H1 (cell line): ENCODE measurements around the gene NQO2. TPM values are rescaled to one million over a fixed set of nuclear protein-coding genes. Genes with fewer than 3 reads are reported as not detected.

Source experiments
- CTCF ChIA-PET: fragments of 300-600 bp; sonication (Branson Sonifier 250); formaldehyde crosslinking; loops from one replicate; lab custom pipeline; 2021; ENCODE audit not compliant: partially characterized antibody; lab: Charles Lee
- POLR2A ChIA-PET: fragments of 300-600 bp; sonication (Branson Sonifier 250); formaldehyde crosslinking; loops from one replicate; lab custom pipeline; 2021; ENCODE audit warnings: inconsistent platforms; ENCODE audit not compliant: partially characterized antibody; lab: Charles Lee
- DNase-seq, 2 experiments: peaks; one replicate each; pipeline versions ENCODE4 v3.0.0 to v3.0.0-alpha.2; 2010 to 2022; ENCODE audit warnings: low spot score in 2 of 2, low read depth in 1 of 2, mixed read lengths in 1 of 2
- FAIRE-seq: peaks from 2 replicates; lab custom pipeline; 2011; peaks lifted over from hg19 to GRCh38; lab: Jason Lieb, UNC
- H2AFZ ChIP-seq: 2 replicates; pipeline ENCODE4 v1.8.1; 2012; ENCODE audit warnings: low read length, inconsistent platforms
- H2AK5ac ChIP-seq: 2 replicates; pipeline ENCODE4 v1.6.1; 2013; ENCODE audit warnings: low read depth, low read length
- H2BK120ac ChIP-seq: replicated peaks from 2 replicates; pipeline ENCODE3; 2013; ENCODE audit warnings: low read depth, low read length, inconsistent platforms
- H2BK12ac ChIP-seq: 2 replicates; pipeline ENCODE4 v1.6.1; 2013; ENCODE audit warnings: low read depth, low read length
- H2BK15ac ChIP-seq: 2 replicates; pipeline ENCODE4 v1.6.1; 2013; ENCODE audit warnings: low read length
- H2BK20ac ChIP-seq: 2 replicates; pipeline ENCODE4 v1.6.1; 2013; ENCODE audit warnings: low read length
- H2BK5ac ChIP-seq: 2 replicates; pipeline ENCODE4 v1.6.1; 2013; ENCODE audit warnings: low read depth, low read length
- H3K14ac ChIP-seq: 2 replicates; pipeline ENCODE4 v1.6.1; 2013; ENCODE audit warnings: inconsistent platforms; ENCODE audit not compliant: insufficient read length
- H3K18ac ChIP-seq: 2 replicates; pipeline ENCODE4 v1.6.1; 2013; ENCODE audit warnings: low read length; ENCODE audit errors: extremely low read depth
- H3K23ac ChIP-seq: 2 replicates; pipeline ENCODE4 v1.6.1; 2013; ENCODE audit warnings: inconsistent platforms; ENCODE audit not compliant: insufficient read length
- H3K23me2 ChIP-seq: 2 replicates; pipeline ENCODE4 v1.6.1; 2013; ENCODE audit warnings: low read depth, low read length
- H3K27ac ChIP-seq: 2 replicates; pipeline ENCODE4 v1.6.1; 2011; ENCODE audit warnings: low read depth, low read length, inconsistent platforms
- H3K27me3 ChIP-seq, 4 experiments: replicated peaks in 1 of 4; 1 replicate in 1 of 4; 2 replicates in 3 of 4; pipeline versions ENCODE4 v1.6.1 to v1.8.1; 2011 to 2013; ENCODE audit warnings: low read length in 3 of 4, mild to moderate bottlenecking in 3 of 4, inconsistent platforms in 2 of 4, mixed read lengths in 2 of 4, moderate library complexity in 1 of 4; ENCODE audit not compliant: control insufficient read depth in 3 of 4, insufficient read depth in 3 of 4; ENCODE audit errors: extremely low read depth in 1 of 4
- H3K36me3 ChIP-seq, 4 experiments: 2 replicates each; pipeline versions ENCODE4 v1.6.1 to v1.8.1; 2011 to 2013; ENCODE audit warnings: mild to moderate bottlenecking in 4 of 4, low read length in 3 of 4, moderate library complexity in 2 of 4, control low read depth in 1 of 4, inconsistent platforms in 1 of 4; ENCODE audit not compliant: insufficient read depth in 4 of 4, control insufficient read depth in 2 of 4
- H3K4ac ChIP-seq: replicated peaks from 2 replicates; pipeline ENCODE3; 2013; ENCODE audit warnings: low read length, low read depth, mixed read lengths, inconsistent platforms; ENCODE audit not compliant: insufficient read length
- H3K4me1 ChIP-seq, 4 experiments: replicated peaks in 1 of 4; 1 replicate in 1 of 4; 2 replicates in 3 of 4; pipeline versions ENCODE4 v1.6.1 to v1.8.1; 2011 to 2013; ENCODE audit warnings: low read length in 3 of 4, inconsistent platforms in 2 of 4, mixed read lengths in 1 of 4; ENCODE audit not compliant: insufficient read depth in 4 of 4, control insufficient read depth in 3 of 4
- H3K4me2 ChIP-seq, 2 experiments: 2 replicates each; pipeline versions ENCODE4 v1.6.1 to v1.8.1; 2011 to 2013; ENCODE audit warnings: low read depth in 2 of 2, low read length in 2 of 2, control low read depth in 1 of 2, inconsistent platforms in 1 of 2, mild to moderate bottlenecking in 1 of 2; ENCODE audit not compliant: insufficient read depth in 1 of 2
- H3K4me3 ChIP-seq, 4 experiments: fragments of 200-600, 300-600 bp in 1 of 4; sonication (generic), shearing (Covaris generic), sonication (Bioruptor Twin) in 1 of 4; 2 replicates each; pipeline versions ENCODE4 v1.5.1 to v1.8.1; 2011 to 2016; ENCODE audit warnings: low read length in 4 of 4, low read depth in 3 of 4, control low read depth in 2 of 4, inconsistent platforms in 2 of 4, mild to moderate bottlenecking in 2 of 4, mixed read lengths in 1 of 4, moderate library complexity in 1 of 4; ENCODE audit not compliant: insufficient read depth in 2 of 4; ENCODE audit errors: extremely low read depth in 1 of 4
- H3K56ac ChIP-seq: replicated peaks from 2 replicates; pipeline ENCODE3; 2013; ENCODE audit warnings: low read depth, mild to moderate bottlenecking, mixed read lengths, low read length, inconsistent platforms; ENCODE audit not compliant: insufficient read length
- H3K79me1 ChIP-seq: 2 replicates; pipeline ENCODE4 v1.6.1; 2013; ENCODE audit warnings: low read depth, low read length, control low read depth
- H3K79me2 ChIP-seq, 2 experiments: 2 replicates each; pipeline versions ENCODE4 v1.6.1 to v1.8.1; 2012 to 2013; ENCODE audit warnings: low read length in 2 of 2, mild to moderate bottlenecking in 2 of 2, inconsistent platforms in 1 of 2; ENCODE audit not compliant: insufficient read depth in 2 of 2, control insufficient read depth in 1 of 2
- H3K9ac ChIP-seq, 4 experiments: replicated peaks in 1 of 4; 1 replicate in 1 of 4; 2 replicates in 3 of 4; pipeline versions ENCODE4 v1.6.1 to v1.8.1; 2011 to 2013; ENCODE audit warnings: low read depth in 3 of 4, low read length in 3 of 4, control low read depth in 2 of 4, mild to moderate bottlenecking in 2 of 4, moderate library complexity in 2 of 4, inconsistent platforms in 1 of 4; ENCODE audit errors: extremely low read depth in 1 of 4
- H3K9me3 ChIP-seq, 2 experiments: 2 replicates each; pipeline versions ENCODE4 v1.6.1 to v1.8.1; 2012 to 2013; ENCODE audit warnings: mild to moderate bottlenecking in 2 of 2, moderate library complexity in 2 of 2, control low read depth in 1 of 2, inconsistent platforms in 1 of 2, low read depth in 1 of 2, low read length in 1 of 2, mixed read lengths in 1 of 2; ENCODE audit not compliant: insufficient read depth in 2 of 2
- H4K20me1 ChIP-seq, 2 experiments: replicated peaks in 1 of 2; 2 replicates each; pipeline versions ENCODE3 to v1.8.1; 2011 to 2013; ENCODE audit warnings: inconsistent platforms in 2 of 2, low read length in 2 of 2, mild to moderate bottlenecking in 1 of 2; ENCODE audit not compliant: insufficient read depth in 2 of 2, control insufficient read depth in 1 of 2
- H4K5ac ChIP-seq: 2 replicates; pipeline ENCODE4 v1.6.1; 2013; ENCODE audit warnings: low read length, low read depth, mixed read lengths, inconsistent platforms; ENCODE audit not compliant: insufficient read length
- H4K8ac ChIP-seq: 2 replicates; pipeline ENCODE4 v1.8.0; 2013; ENCODE audit warnings: mild to moderate bottlenecking, moderate library complexity, low read length, inconsistent platforms; ENCODE audit not compliant: insufficient read depth; ENCODE audit errors: extremely low read depth
- H4K91ac ChIP-seq: replicated peaks from 2 replicates; pipeline ENCODE3; 2013; ENCODE audit warnings: low read length, mixed read lengths, inconsistent platforms; ENCODE audit not compliant: insufficient read length
- CBX8 ChIP-seq: fragments of 300-800, 300-1000 bp; sonication (generic); IDR thresholded peaks from 2 replicates; pipeline ENCODE4 v1.7.1; 2016; ENCODE audit warnings: low read depth, low read length, borderline replicate concordance
- CEBPB ChIP-seq: IDR thresholded peaks from 2 replicates; pipeline ENCODE4 v1.6.1; 2012; ENCODE audit warnings: low read depth, low read length
- CHD2 ChIP-seq: IDR thresholded peaks from 2 replicates; pipeline ENCODE4 v1.6.1; 2012; ENCODE audit warnings: low read length, improper control_type of control experiment
- CREB1 ChIP-seq: IDR thresholded peaks from 2 replicates; pipeline ENCODE4 v1.6.1; 2012; ENCODE audit warnings: inconsistent platforms
- SIX5 ChIP-seq: IDR thresholded peaks from 2 replicates; pipeline ENCODE4 v1.6.1; 2011; ENCODE audit warnings: mild to moderate bottlenecking, low read depth, low read length
- TBP ChIP-seq: IDR thresholded peaks from 2 replicates; pipeline ENCODE4 v1.6.1; 2011; ENCODE audit warnings: low read depth, low read length, improper control_type of control experiment
- WGBS, 2 experiments: shearing (Covaris generic) in 1 of 2; methylation state at CpG; one replicate each; pipeline versions ENCODE4 v1.1.6 to v1.1.7; 2013 to 2015; ENCODE audit warnings: low lambda C conversion rate in 2 of 2, mixed read lengths in 2 of 2, inconsistent platforms in 1 of 2, low coverage in 1 of 2, missing lambda C conversion rate in 1 of 2; ENCODE audit not compliant: insufficient replicate concordance in 2 of 2, insufficient coverage in 1 of 2, insufficient read length in 1 of 2; ENCODE audit errors: extremely low coverage in 1 of 2, missing lambda C conversion rate in 1 of 2; 5-methylcytosine and 5-hydroxymethylcytosine counted together
- polyA plus RNA-seq, 7 experiments: library from polyadenylated mRNA; depleted of rRNA in 3 of 7; stranded (reverse) in 5 of 7; unstranded in 2 of 7; fragments of >200 nt in 5 of 7; fragments of 200-250 nt in 2 of 7; gene quantifications; 1 replicate in 5 of 7; 2 replicates in 1 of 7; 4 replicates in 1 of 7; pipeline versions ENCODE4 v1.2.1 to v1.2.3, GENCODE V29; 2011 to 2013; ENCODE audit warnings: missing spikeins in 2 of 7, mixed read lengths in 2 of 7
- total RNA-seq: library from RNA; stranded (reverse); fragmentation: NEBNext Ultra II Directional; extraction: Animal tissue kit (Norgen Biotek cat#: 25700); gene quantifications from 2 replicates; pipeline ENCODE4 v1.2.1, GENCODE V29; 2021
- TF ChIP-seq, protein P1 (sequence below): IDR thresholded peaks from 2 replicates; pipeline ENCODE4 v1.6.1; 2012; ENCODE audit warnings: inconsistent platforms

NQO2 gene
- total and polyA plus RNA-seq, 2 of the 8 experiments (the other 6 are each of a cell fraction or from before 2014, with no cell fraction given), result 135 to 168 TPM

DNA sequence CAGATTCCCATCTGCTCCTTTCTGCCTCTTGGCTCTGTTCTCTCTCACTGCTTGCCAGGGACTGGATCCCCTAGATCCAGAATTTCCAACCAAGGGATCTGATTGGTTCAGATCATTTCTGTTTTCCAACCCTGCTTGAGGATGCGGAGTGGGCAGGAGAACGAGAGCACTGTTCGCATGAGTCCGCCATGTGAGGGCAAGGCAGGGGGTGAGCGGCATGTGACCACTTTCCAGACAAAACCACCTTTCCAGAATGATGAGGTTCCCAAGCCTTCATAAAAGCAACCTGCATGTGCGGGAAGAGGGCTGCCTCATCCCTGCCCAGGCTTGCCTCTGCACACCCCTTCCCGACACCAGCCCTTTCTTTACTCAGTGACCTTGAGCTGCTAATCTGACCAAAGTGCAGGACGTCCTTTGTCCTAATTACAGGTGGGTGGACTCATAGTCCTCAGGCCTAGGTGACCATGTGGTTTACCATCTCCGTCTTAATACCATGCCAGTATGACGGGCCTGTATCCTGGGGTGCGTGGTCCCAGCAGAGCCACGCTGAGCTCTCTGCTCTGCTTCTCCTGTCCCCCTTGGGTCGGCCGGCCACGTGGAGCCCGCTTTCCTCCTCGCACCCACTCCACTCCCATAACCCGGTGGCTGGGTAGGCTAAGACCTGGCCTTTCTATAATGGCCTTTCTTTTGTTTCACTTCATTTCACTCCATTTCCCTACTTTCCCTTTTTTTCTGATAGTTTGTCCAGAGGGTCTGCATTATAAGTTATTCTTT is 14.4 kb downstream of the NQO2 start:
- H2BK120ac ChIP-seq, result no peak overlapping the region
- H2BK12ac ChIP-seq, result no peak overlapping the region
- H4K91ac ChIP-seq, result no peak overlapping the region
- no peaks in the 10 kb centered on the region for H3K79me1 ChIP-seq
- TF ChIP-seq CEBPB, result no peak
- no peak for TF ChIP-seq CBX8
- no peak for TF ChIP-seq CREB1
- no peak for TF ChIP-seq TBP
- TF ChIP-seq, protein P1, sequence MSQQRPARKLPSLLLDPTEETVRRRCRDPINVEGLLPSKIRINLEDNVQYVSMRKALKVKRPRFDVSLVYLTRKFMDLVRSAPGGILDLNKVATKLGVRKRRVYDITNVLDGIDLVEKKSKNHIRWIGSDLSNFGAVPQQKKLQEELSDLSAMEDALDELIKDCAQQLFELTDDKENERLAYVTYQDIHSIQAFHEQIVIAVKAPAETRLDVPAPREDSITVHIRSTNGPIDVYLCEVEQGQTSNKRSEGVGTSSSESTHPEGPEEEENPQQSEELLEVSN, result no peak
- TF ChIP-seq CHD2, result no peak
- TF ChIP-seq SIX5, result no peak
- TF ChIP-seq, all 59 proteins: peak for 0
- H3K18ac ChIP-seq, result no peak overlapping the region
- peaks cover 4 to 17% of the 10 kb centered on the region in 2 experiments for H3K9me3 ChIP-seq
- ChIA-PET POLR2A (interaction anchor here (1.1 to 3.3 kb wide), 4 partner anchors 9 to 53 kb away, joined by 3 to 12 read pairs (median 5); no protein-coding TSS in a partner anchor), CTCF (interaction anchor here (1.0 to 1.4 kb wide), 3 partner anchors 12 to 14 kb away, joined by 3 to 4 read pairs (median 3); partner anchors contain the start of gene NQO2)
- no peak overlapping the region for H3K23ac ChIP-seq
- DNase-seq (no peak), FAIRE-seq (no peak)
- no peak overlapping the region for H3K56ac ChIP-seq
- 93% methylated on average over 18 of the region's 18 CpGs; no CpG with 5 or more reads in 1 of the 2 experiments for WGBS, 2 experiments
- H3K36me3 ChIP-seq, result peaks cover 32 to 87% (median 66%) of the 10 kb centered on the region in 4 experiments
- no peak overlapping the region for H4K5ac ChIP-seq
- no peak overlapping the region for H3K4me3 ChIP-seq
- H2BK20ac ChIP-seq, result no peak overlapping the region
- 0 out of 2 replicates have a peak overlapping the region, but pooled peaks have one; percentile 31 for H2BK5ac ChIP-seq
- H4K8ac ChIP-seq, result no peak overlapping the region
- no peak overlapping the region for H2BK15ac ChIP-seq
- no peaks in the 10 kb centered on the region for H3K27me3 ChIP-seq
- H3K4me2 ChIP-seq, result no peak overlapping the region
- no peak overlapping the region for H2AFZ ChIP-seq
- H2AK5ac ChIP-seq, result no peak overlapping the region
- peaks cover 0 to 4% (median 3%) of the 10 kb centered on the region in 4 experiments; a peak in 3 of 7 replicates for H3K4me1 ChIP-seq
- no peak overlapping the region for H3K27ac ChIP-seq
- no peak overlapping the region; a peak in 1 of 7 replicates for H3K9ac ChIP-seq
- no peak overlapping the region for H3K4ac ChIP-seq
- no peaks in the 10 kb centered on the region; the same call in 1 of the 2 replicates for H3K23me2 ChIP-seq
- no peaks in the 10 kb centered on the region for H3K79me2 ChIP-seq
- no peak overlapping the region for H3K14ac ChIP-seq
- peaks cover 0 to 7% of the 10 kb centered on the region in 2 experiments for H4K20me1 ChIP-seq
